IMR-90 (cell line): Measurements from ENCODE around the gene CEACAM16. TPM values are rescaled to one million over a fixed set of nuclear protein-coding genes. Genes with fewer than 3 reads are reported as not detected.

ENCODE experiments used
- ATAC-seq: fragments of 200-7000 bp; cut with Tn5 transposase; 2 replicates; pipeline ENCODE4 v1.9.1; 2020; ENCODE audit warnings: low read depth, mild to moderate bottlenecking, moderate library complexity
- BruUV-seq: library from RNA; stranded (reverse); fragments of 400-500 nt; replicated peaks from 2 replicates; lab custom pipeline; 2021; lab: Mats Ljungman, UMichigan
- CTCF ChIA-PET: fragments of 300-600 bp; formaldehyde crosslinking; extraction: SDS; loops from one replicate; lab custom pipeline; 2021; ENCODE audit warnings: antibody characterized with exemption; lab: Yijun Ruan, JAX
- POLR2A ChIA-PET: fragments of 300-600 bp; sonication (Branson Sonifier 250); formaldehyde crosslinking; loops from one replicate; lab custom pipeline; 2022; ENCODE audit warnings: antibody characterized with exemption; ENCODE audit not compliant: unreplicated experiment; lab: Charles Lee
- DNase-seq: peaks from one replicate; pipeline ENCODE4 v3.0.0; 2013
- H2AFZ ChIP-seq: replicated peaks from 2 replicates; pipeline ENCODE3; 2013; ENCODE audit warnings: low read length, mild to moderate bottlenecking; ENCODE audit not compliant: poor library complexity
- H2AK5ac ChIP-seq: 2 replicates; pipeline ENCODE4 v1.6.1; 2013; ENCODE audit warnings: low read depth, low read length, inconsistent platforms
- H2AK9ac ChIP-seq: replicated peaks from 2 replicates; pipeline ENCODE3; 2013; ENCODE audit warnings: mild to moderate bottlenecking, low read depth, low read length, moderate library complexity; ENCODE audit not compliant: poor library complexity
- H2BK120ac ChIP-seq: 2 replicates; pipeline ENCODE4 v1.6.1; 2013; ENCODE audit warnings: low read depth, low read length, inconsistent platforms
- H2BK15ac ChIP-seq: 3 replicates; pipeline ENCODE4 v1.6.1; 2013; ENCODE audit warnings: low read depth, low read length, inconsistent platforms
- H2BK20ac ChIP-seq: 2 replicates; pipeline ENCODE4 v1.6.1; 2013; ENCODE audit warnings: low read depth, mild to moderate bottlenecking, inconsistent platforms, low read length, moderate library complexity
- H2BK5ac ChIP-seq: 2 replicates; pipeline ENCODE4 v1.6.1; 2013; ENCODE audit warnings: mild to moderate bottlenecking, low read depth, low read length, inconsistent platforms; ENCODE audit not compliant: poor library complexity, severe bottlenecking
- H3K14ac ChIP-seq: replicated peaks from 2 replicates; pipeline ENCODE4 v1.6.1; 2013; ENCODE audit warnings: low read depth, low read length, inconsistent platforms
- H3K18ac ChIP-seq: 2 replicates; pipeline ENCODE4 v1.6.1; 2013; ENCODE audit warnings: low read depth, low read length, control low read depth
- H3K23ac ChIP-seq: 2 replicates; pipeline ENCODE4 v1.6.1; 2013; ENCODE audit warnings: low read depth, low read length, inconsistent platforms
- H3K27ac ChIP-seq: 2 replicates; pipeline ENCODE4 v1.5.1; 2013; ENCODE audit warnings: mild to moderate bottlenecking, control low read depth, low read length; ENCODE audit not compliant: insufficient read depth
- H3K27me3 ChIP-seq: 2 replicates; pipeline ENCODE4 v1.6.1; 2013; ENCODE audit warnings: low read length; ENCODE audit not compliant: control insufficient read depth, insufficient read depth
- H3K36me3 ChIP-seq: 2 replicates; pipeline ENCODE4 v1.6.1; 2013; ENCODE audit warnings: low read length, mixed read lengths; ENCODE audit not compliant: control insufficient read depth, insufficient read depth
- H3K4ac ChIP-seq: 2 replicates; pipeline ENCODE4 v1.6.1; 2013; ENCODE audit warnings: low read depth, low read length, inconsistent platforms
- H3K4me1 ChIP-seq: 2 replicates; pipeline ENCODE4 v1.6.1; 2013; ENCODE audit warnings: low read length, mixed read lengths; ENCODE audit not compliant: control insufficient read depth, insufficient read depth
- H3K4me2 ChIP-seq: 2 replicates; pipeline ENCODE4 v1.6.1; 2013; ENCODE audit warnings: low read depth, mild to moderate bottlenecking, control low read depth, low read length, moderate library complexity
- H3K4me3 ChIP-seq: 2 replicates; pipeline ENCODE4 v1.5.1; 2013; ENCODE audit warnings: low read depth, mild to moderate bottlenecking, control low read depth, low read length, moderate library complexity; ENCODE audit not compliant: insufficient read depth
- H3K56ac ChIP-seq: 2 replicates; pipeline ENCODE4 v1.6.1; 2013; ENCODE audit warnings: low read length, inconsistent platforms; ENCODE audit not compliant: insufficient read depth; ENCODE audit errors: extremely low read depth
- H3K79me1 ChIP-seq, 2 experiments: 2 replicates each; pipeline ENCODE4 v1.6.1; 2013; ENCODE audit warnings: low read length in 2 of 2, inconsistent platforms in 1 of 2, low read depth in 1 of 2
- H3K9ac ChIP-seq: 2 replicates; pipeline ENCODE4 v1.6.1; 2013; ENCODE audit warnings: low read depth, low read length, control low read depth
- H3K9me1 ChIP-seq: 2 replicates; pipeline ENCODE4 v1.6.1; 2013; ENCODE audit warnings: low read length, inconsistent platforms; ENCODE audit not compliant: insufficient read depth
- H3K9me3 ChIP-seq: 2 replicates; pipeline ENCODE4 v1.6.1; 2013; ENCODE audit warnings: low read length; ENCODE audit not compliant: control insufficient read depth, insufficient read depth
- H4K20me1 ChIP-seq: 2 replicates; pipeline ENCODE4 v1.6.1; 2013; ENCODE audit warnings: low read length, inconsistent platforms; ENCODE audit not compliant: insufficient read depth
- H4K5ac ChIP-seq: 2 replicates; pipeline ENCODE4 v1.6.1; 2013; ENCODE audit warnings: mild to moderate bottlenecking, low read depth, low read length, control low read depth
- H4K8ac ChIP-seq, 2 experiments: 2 replicates each; pipeline ENCODE4 v1.6.1; 2013; ENCODE audit warnings: low read depth in 2 of 2, low read length in 2 of 2, control low read depth in 1 of 2, inconsistent platforms in 1 of 2
- H4K91ac ChIP-seq: 2 replicates; pipeline ENCODE4 v1.6.1; 2013; ENCODE audit warnings: low read depth, low read length, inconsistent platforms; ENCODE audit not compliant: insufficient read depth
- BHLHE40 ChIP-seq: fragments of 150-350 bp; IDR thresholded peaks from 2 replicates; pipeline ENCODE4 v1.6.1; 2016; ENCODE audit warnings: mild to moderate bottlenecking, low read depth, low read length
- CEBPB ChIP-seq: IDR thresholded peaks from 2 replicates; pipeline ENCODE4 v1.6.1; 2012; ENCODE audit warnings: low read depth, low read length, improper control_type of control experiment
- ELK1 ChIP-seq: fragments of 150-350 bp; IDR thresholded peaks from 2 replicates; pipeline ENCODE4 v1.6.1; 2016; ENCODE audit warnings: low read depth, mild to moderate bottlenecking, low read length, moderate library complexity, borderline replicate concordance
- FOS ChIP-seq: fragments of 150-350 bp; IDR thresholded peaks from 2 replicates; pipeline ENCODE4 v1.6.1; 2016; ENCODE audit warnings: low read depth, low read length
- MAFK ChIP-seq: IDR thresholded peaks from 2 replicates; pipeline ENCODE4 v1.6.1; 2012; ENCODE audit warnings: low read depth, low read length, improper control_type of control experiment
- MAZ ChIP-seq: IDR thresholded peaks from 2 replicates; pipeline ENCODE4 v1.6.1; 2012; ENCODE audit warnings: low read depth, mild to moderate bottlenecking, low read length, improper control_type of control experiment, moderate library complexity, borderline replicate concordance
- MXI1 ChIP-seq: IDR thresholded peaks from 2 replicates; pipeline ENCODE4 v1.6.1; 2012; ENCODE audit warnings: low read depth, mild to moderate bottlenecking, low read length, moderate library complexity, borderline replicate concordance
- NFE2L2 ChIP-seq: fragments of 150-350 bp; IDR thresholded peaks from 2 replicates; pipeline ENCODE4 v1.6.1; 2016; ENCODE audit warnings: low read depth, mild to moderate bottlenecking, low read length
- POLR2A ChIP-seq: IDR thresholded peaks from 2 replicates; pipeline ENCODE4 v1.6.1; 2012; ENCODE audit warnings: mild to moderate bottlenecking, low read depth, low read length
- RCOR1 ChIP-seq: IDR thresholded peaks from 2 replicates; pipeline ENCODE4 v1.6.1; 2012; ENCODE audit warnings: mild to moderate bottlenecking, low read length, improper control_type of control experiment; ENCODE audit not compliant: insufficient replicate concordance
- RFX5 ChIP-seq: IDR thresholded peaks from 2 replicates; pipeline ENCODE4 v1.8.0; 2012; ENCODE audit warnings: low read depth, mild to moderate bottlenecking, low read length, moderate library complexity
- SMC3 ChIP-seq: fragments of 150-350 bp; IDR thresholded peaks from 2 replicates; pipeline ENCODE4 v1.6.1; 2016; ENCODE audit warnings: low read depth, mild to moderate bottlenecking, antibody characterized with exemption, low read length, moderate library complexity
- WGBS, 2 experiments: methylation state at CpG; one replicate each; pipeline versions ENCODE4 v1.1.5 to v1.1.7; 2013; ENCODE audit warnings: missing lambda C conversion rate in 2 of 2; ENCODE audit not compliant: insufficient read length in 1 of 2; ENCODE audit errors: extremely low coverage in 2 of 2; 5-methylcytosine and 5-hydroxymethylcytosine counted together
- dilution Hi-C: fragments of 300-500 bp; cut with HindIII; formaldehyde crosslinking; loops from one replicate; pipeline ENCODE4 v1.14.3; 2018; ENCODE audit warnings: low sequenced_read_pairs; ENCODE audit not compliant: unreplicated experiment
- in situ Hi-C: fragments of 300-500 bp; cut with MboI; formaldehyde crosslinking; loops from 3 replicates; pipeline ENCODE4 v1.14.3; 2019; ENCODE audit warnings: low sequenced_read_pairs, inconsistent platforms, mixed read lengths
- intact Hi-C: fragments of 100-400 bp; cut with micrococcal nuclease; formaldehyde crosslinking; loops from 2 replicates; pipeline ENCODE4 v1.10.0; 2022
- polyA plus RNA-seq, 3 experiments: library from polyadenylated mRNA; depleted of rRNA; stranded (reverse); fragments of >200 nt; gene quantifications; 2 replicates each; pipeline ENCODE4 v1.2.3, GENCODE V29; 2012; ENCODE audit warnings: low replicate concordance in 1 of 3
- total RNA-seq: library from RNA; depleted of rRNA; stranded (reverse); fragments of >200 nt; gene quantifications from 2 replicates; pipeline ENCODE4 v1.2.3, GENCODE V29; 2012

The CEACAM16 gene
- total and polyA plus RNA-seq, 2 of the 4 experiments (the other 2 are of a cell fraction): not detected

DNA sequence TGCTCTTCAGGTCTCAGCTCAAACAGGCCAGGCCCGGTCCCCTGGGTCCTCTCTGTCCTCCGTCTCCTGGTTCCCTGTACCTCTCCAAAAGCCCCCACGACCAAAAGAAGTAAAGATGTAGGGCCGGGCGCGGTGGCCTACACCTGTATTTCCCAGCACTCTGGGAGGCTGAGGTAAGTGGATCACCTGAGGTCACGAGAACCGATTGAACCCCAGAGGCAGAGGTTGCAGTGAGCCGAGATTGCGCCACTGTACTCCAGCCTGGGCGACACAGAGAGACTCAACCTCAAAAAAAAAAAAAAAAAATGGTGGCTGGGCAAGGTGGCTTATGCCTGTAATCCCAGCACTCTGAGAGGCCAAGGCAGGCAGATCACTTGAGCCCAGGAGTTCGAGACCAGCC, 27.5 kb downstream of the CEACAM16 start:
- ChIA-PET POLR2A (no interaction called here), CTCF (interaction anchor here (0.6 to 3.8 kb wide), 2 partner anchors 26 to 46 kb away, joined by 6 to 71 read pairs; no protein-coding TSS in a partner anchor)
- Histone ChIP-seq H3K56ac (no peak overlapping the region), H3K18ac (no peak overlapping the region), H2AK5ac (no peak overlapping the region), H3K4me3 (no peak overlapping the region), H3K23ac (no peak overlapping the region), H2AFZ (no peak overlapping the region), H3K36me3 (no peaks in the 10 kb centered on the region), H3K4ac (no peak overlapping the region), H2AK9ac (no peak overlapping the region), H2BK15ac (no peak overlapping the region), H4K20me1 (no peaks in the 10 kb centered on the region), H3K4me1 (peaks cover 10% of the 10 kb centered on the region), H3K4me2 (no peak overlapping the region), H3K14ac (no peak overlapping the region), H3K9me3 (no peaks in the 10 kb centered on the region), H4K8ac (no peak overlapping the region), H4K5ac (no peak overlapping the region), H4K91ac (no peak overlapping the region), H3K27me3 (no peaks in the 10 kb centered on the region), H2BK120ac (no peak overlapping the region), H3K9ac (no peak overlapping the region), H3K79me1 (no peaks in the 10 kb centered on the region), H3K27ac (no peak overlapping the region), H3K9me1 (0 out of 2 replicates have a peak, but pooled peaks cover 3% of the 10 kb centered on the region), H2BK20ac (no peak overlapping the region), H2BK5ac (no peak overlapping the region)
- 100% methylated on average over 1 of the region's 12 CpGs; no CpG with 5 or more reads in 1 of the 2 experiments for WGBS, 2 experiments
- DNase-seq: no peak
- no TSS peak for BruUV-seq
- in situ Hi-C loops: no loop called here
- intact Hi-C loops: no loop called here
- no peak for TF ChIP-seq MAZ
- no peak for TF ChIP-seq MAFK
- TF ChIP-seq RFX5: no peak
- no peak for TF ChIP-seq MXI1
- TF ChIP-seq ELK1: no peak
- TF ChIP-seq SMC3: no peak
- TF ChIP-seq FOS: no peak
- TF ChIP-seq RCOR1: no peak
- TF ChIP-seq BHLHE40: no peak
- TF ChIP-seq CEBPB: no peak
- no peak for TF ChIP-seq POLR2A
- no peak for TF ChIP-seq NFE2L2
- ATAC-seq: no peak
- dilution Hi-C loops: no loop called here
